GM21619 (cell line): Measurements from ENCODE around the gene RUNX2.

Source experiments
- ATAC-seq: cut with Tn5 transposase; IDR thresholded peaks from one replicate; pipeline ENCODE4 v1.9.1; 2021; ENCODE audit not compliant: unreplicated experiment

RUNX2 gene

GRCh38 chr6:45509426-45509825, 181.3 kb downstream of the RUNX2 start:
- ATAC-seq = no peak

GRCh38 chr6:45512717-45513116, 184.6 kb downstream of the RUNX2 start:
- no peak for ATAC-seq

- no peak for ATAC-seq
Observed at GRCh38 chr6:45513213-45513618, 185.1 kb downstream of the RUNX2 start.

- no peak for ATAC-seq
Observed at GRCh38 chr6:45513843-45514242, 185.7 kb downstream of the RUNX2 start.

- no peak for ATAC-seq
Observed at GRCh38 chr6:45514454-45515230, 186.5 kb downstream of the RUNX2 start.

- ATAC-seq = no peak
Observed at GRCh38 chr6:45518013-45518720, 190.0 kb downstream of the RUNX2 start.

GRCh38 chr6:45521226-45521625, 193.1 kb downstream of the RUNX2 start:
- no peak for ATAC-seq

GRCh38 chr6:45522486-45522885, 194.4 kb downstream of the RUNX2 start:
- no peak for ATAC-seq

- no peak for ATAC-seq
Observed at GRCh38 chr6:45527210-45527609, 199.1 kb downstream of the RUNX2 start.

- no peak for ATAC-seq
Observed at GRCh38 chr6:45531999-45532595, 204.0 kb downstream of the RUNX2 start.

- no peak for ATAC-seq
Observed at GRCh38 chr6:45532721-45533210, 204.6 kb downstream of the RUNX2 start.

GRCh38 chr6:45533386-45533785, 205.3 kb downstream of the RUNX2 start:
- ATAC-seq = no peak

GRCh38 chr6:45535933-45536332, 207.8 kb downstream of the RUNX2 start:
- no peak for ATAC-seq

GRCh38 chr6:45537539-45537938, 209.4 kb downstream of the RUNX2 start:
- no peak for ATAC-seq

- ATAC-seq = no peak
Observed at GRCh38 chr6:45538641-45539547, 210.8 kb downstream of the RUNX2 start.

GRCh38 chr6:45540375-45540920, 212.3 kb downstream of the RUNX2 start:
- ATAC-seq = no peak

GRCh38 chr6:45541934-45542333, 213.8 kb downstream of the RUNX2 start:
- no peak for ATAC-seq

- ATAC-seq = no peak
Observed at GRCh38 chr6:45543298-45544235, 215.4 kb downstream of the RUNX2 start.

- no peak for ATAC-seq
Observed at GRCh38 chr6:45545416-45545815, 217.3 kb downstream of the RUNX2 start.
